HG03432 (cell line): ENCODE data around the gene RD3L.
"Not testable (repeated sequence)": the region's sequence is repeated elsewhere in the genome, so short reads cannot be mapped to it uniquely, and the experiment has no call there.

ENCODE experiments used
- ATAC-seq: cut with Tn5 transposase; IDR thresholded peaks from one replicate; pipeline ENCODE4 v1.9.1; 2021; ENCODE audit warnings: mild to moderate bottlenecking, moderate library complexity; ENCODE audit not compliant: unreplicated experiment

The RD3L gene

GRCh38 chr14:103928011-103928890 is 14.1 kb downstream of the RD3L start, which contains the start of gene TDRD9:
Gene TDRD9 (plus strand): TSS chr14:103928456. CDS start chr14:103928510, 54 bp downstream.
- ATAC-seq = no peak

GRCh38 chr14:103927566-103927965 is 14.8 kb downstream of the RD3L start:
- ATAC-seq = no peak

- no peak for ATAC-seq
These were observed 17.0 kb downstream of the RD3L start for GRCh38 chr14:103925316-103925715.

- ATAC-seq = no peak
These were observed 18.5 kb downstream of the RD3L start for GRCh38 chr14:103923863-103924262.

- not testable (repeated sequence) for ATAC-seq
These were observed 20.5 kb downstream of the RD3L start for GRCh38 chr14:103921855-103922200.

- ATAC-seq = peak; percentile 95
These were observed 21.1 kb downstream of the RD3L start for GRCh38 chr14:103920981-103921854.

- no peak for ATAC-seq
These were observed 25.6 kb downstream of the RD3L start for GRCh38 chr14:103916636-103917262.

- ATAC-seq = no peak
These were observed 26.7 kb downstream of the RD3L start for GRCh38 chr14:103915616-103916015.

GRCh38 chr14:103910984-103911383 is 31.3 kb downstream of the RD3L start:
- no peak for ATAC-seq

GRCh38 chr14:103910262-103910935 is 31.9 kb downstream of the RD3L start:
- ATAC-seq = no peak

GRCh38 chr14:103909531-103910261 is 32.6 kb downstream of the RD3L start:
- ATAC-seq = no peak

GRCh38 chr14:103908580-103908979 is 33.7 kb downstream of the RD3L start:
- no peak for ATAC-seq

- ATAC-seq = no peak
These were observed 36.4 kb downstream of the RD3L start for GRCh38 chr14:103905842-103906456.

GRCh38 chr14:103904493-103905107 is 37.7 kb downstream of the RD3L start:
- no peak for ATAC-seq

GRCh38 chr14:103899833-103900232 is 42.5 kb downstream of the RD3L start:
- no peak for ATAC-seq

- no peak for ATAC-seq
These were observed 43.0 kb downstream of the RD3L start for GRCh38 chr14:103899316-103899715.

- no peak for ATAC-seq
These were observed 43.6 kb downstream of the RD3L start for GRCh38 chr14:103898711-103899110.

- no peak for ATAC-seq
These were observed 44.1 kb downstream of the RD3L start for GRCh38 chr14:103898204-103898603.
